ENCODE measurements around the gene DLEU7. TPM values are rescaled to one million over a fixed set of nuclear protein-coding genes. Genes with fewer than 3 reads are reported as not detected.

The DLEU7 gene
- total and polyA plus RNA-seq, 2 donors (not counting 1 experiment from before 2014, with no cell fraction given) = 0.07 to 0.25 TPM

GRCh38 chr13:50780201-50781015, 63.1 kb downstream of the DLEU7 start:
- Histone ChIP-seq H3K27ac (ENCODE audit: low read length in 2 of 2) (no peak overlapping the region), H3K27me3 (replicated peaks in 1 of 4; ENCODE audit: control extremely low read depth in 1 of 4, control insufficient read depth in 3 of 4, insufficient read depth in 4 of 4, low read length in 3 of 4) (no peaks in the 10 kb centered on the region), H4K20me1 (ENCODE audit: control insufficient read depth, insufficient read depth, low read length, poor library complexity, severe bottlenecking) (no peaks in the 10 kb centered on the region), H3K9ac (ENCODE audit: low read length) (no peak overlapping the region), H2AFZ (ENCODE audit: insufficient read depth, low read depth, low read length, poor library complexity, severe bottlenecking) (no peak overlapping the region), H3K79me2 (ENCODE audit: control insufficient read depth, insufficient read depth, low read length) (no peaks in the 10 kb centered on the region), H3K4me1 (ENCODE audit: control insufficient read depth in 2 of 2, insufficient read depth in 2 of 2, low read length in 2 of 2) (peaks cover 25 to 31% of the 10 kb centered on the region in 2 donors), H3K4me3 (ENCODE audit: control extremely low read depth in 1 of 5, extremely low read depth in 1 of 5, insufficient read depth in 1 of 5, low read depth in 2 of 5, low read length in 4 of 5) (no peak overlapping the region), H3K36me3 (replicated peaks in 1 of 2; ENCODE audit: control extremely low read depth in 1 of 2, control insufficient read depth in 1 of 2, extremely low read depth in 1 of 2, insufficient read depth in 2 of 2, low read length in 1 of 2) (no peaks in the 10 kb centered on the region), H3K4me2 (replicated peaks; ENCODE audit: low read depth, low read length, poor library complexity, severe bottlenecking) (no peak overlapping the region), H3K9me3 (ENCODE audit: control extremely low read depth in 1 of 3, control insufficient read depth in 2 of 3, insufficient read depth in 1 of 3, low read length in 2 of 3) (peaks cover 0 to 3% (median 3%) of the 10 kb centered on the region in 3 donors)
- TF ChIP-seq CTCF (IDR thresholded peaks at IDR 0.05) = no peak
- Mint-ChIP-seq H3K27ac (no peak overlapping the region), H3K9me3 (ENCODE audit: insufficient read depth) (no peaks in the 10 kb centered on the region), H3K4me3 (no peak overlapping the region), H3K27me3 (no peaks in the 10 kb centered on the region), H3K4me1 (peaks cover 28% of the 10 kb centered on the region)
- DNase-seq = no peak
- ATAC-seq (ENCODE audit: low read depth) = no peak
- WGBS (ENCODE audit: insufficient coverage) = 95% methylated on average over 7 of the region's 9 CpGs
- intact Hi-C loops (cut with micrococcal nuclease) = no loop called here
- ChIA-PET POLR2A (no interaction called here), CTCF (no interaction called here)

- intact Hi-C loops (cut with micrococcal nuclease) = no loop called here
- Histone ChIP-seq H3K9ac (ENCODE audit: low read length) (no peak overlapping the region), H3K4me2 (replicated peaks; ENCODE audit: low read depth, low read length, poor library complexity, severe bottlenecking) (no peak overlapping the region), H3K79me2 (ENCODE audit: control insufficient read depth, insufficient read depth, low read length) (no peaks in the 10 kb centered on the region), H3K9me3 (ENCODE audit: control extremely low read depth in 1 of 3, control insufficient read depth in 2 of 3, insufficient read depth in 1 of 3, low read length in 2 of 3) (peaks cover 0 to 9% (median 9%) of the 10 kb centered on the region in 3 donors), H3K27ac (ENCODE audit: low read length in 2 of 2) (no peak overlapping the region), H3K4me1 (ENCODE audit: control insufficient read depth in 2 of 2, insufficient read depth in 2 of 2, low read length in 2 of 2) (peaks cover 25 to 28% of the 10 kb centered on the region in 2 donors), H3K36me3 (replicated peaks in 1 of 2; ENCODE audit: control extremely low read depth in 1 of 2, control insufficient read depth in 1 of 2, extremely low read depth in 1 of 2, insufficient read depth in 2 of 2, low read length in 1 of 2) (no peaks in the 10 kb centered on the region), H4K20me1 (ENCODE audit: control insufficient read depth, insufficient read depth, low read length, poor library complexity, severe bottlenecking) (no peaks in the 10 kb centered on the region), H2AFZ (ENCODE audit: insufficient read depth, low read depth, low read length, poor library complexity, severe bottlenecking) (no peak overlapping the region), H3K4me3 (ENCODE audit: control extremely low read depth in 1 of 5, extremely low read depth in 1 of 5, insufficient read depth in 1 of 5, low read depth in 2 of 5, low read length in 4 of 5) (no peak overlapping the region), H3K27me3 (replicated peaks in 1 of 4; ENCODE audit: control extremely low read depth in 1 of 4, control insufficient read depth in 3 of 4, insufficient read depth in 4 of 4, low read length in 3 of 4) (no peaks in the 10 kb centered on the region)
- 96% methylated on average over 2 of the region's 8 CpGs for WGBS (ENCODE audit: insufficient coverage)
- ChIA-PET CTCF (no interaction called here), POLR2A (no interaction called here)
- ATAC-seq (ENCODE audit: low read depth) (no peak), DNase-seq (no peak)
- TF ChIP-seq EZH2 (IDR thresholded peaks at IDR 0.05; ENCODE audit: borderline replicate concordance, insufficient read depth, low read depth, low read length, poor library complexity, severe bottlenecking) (no peak), CTCF (IDR thresholded peaks at IDR 0.05) (no peak)
- no peak overlapping the region for H3K27ac Mint-ChIP-seq
- no peak overlapping the region for H3K4me3 Mint-ChIP-seq
- H3K9me3 Mint-ChIP-seq (ENCODE audit: insufficient read depth) = no peaks in the 10 kb centered on the region
- H3K4me1 Mint-ChIP-seq = peaks cover 28% of the 10 kb centered on the region
- H3K27me3 Mint-ChIP-seq = no peaks in the 10 kb centered on the region
Measured at GRCh38 chr13:50779443-50780200, 63.9 kb downstream of the DLEU7 start.
